GM20000 (cell line): ENCODE data around the gene UPB1.

Source experiments
- DNase-seq: peaks from one replicate; pipeline ENCODE4 v3.0.0; 2012; ENCODE audit warnings: low spot score
- TF ChIP-seq, protein P1 (sequence below): IDR thresholded peaks from 2 replicates; pipeline ENCODE4 v1.5.1; 2012; ENCODE audit warnings: mild to moderate bottlenecking, control low read depth; ENCODE audit errors: extremely low read depth, missing control alignments

Gene UPB1

DNA sequence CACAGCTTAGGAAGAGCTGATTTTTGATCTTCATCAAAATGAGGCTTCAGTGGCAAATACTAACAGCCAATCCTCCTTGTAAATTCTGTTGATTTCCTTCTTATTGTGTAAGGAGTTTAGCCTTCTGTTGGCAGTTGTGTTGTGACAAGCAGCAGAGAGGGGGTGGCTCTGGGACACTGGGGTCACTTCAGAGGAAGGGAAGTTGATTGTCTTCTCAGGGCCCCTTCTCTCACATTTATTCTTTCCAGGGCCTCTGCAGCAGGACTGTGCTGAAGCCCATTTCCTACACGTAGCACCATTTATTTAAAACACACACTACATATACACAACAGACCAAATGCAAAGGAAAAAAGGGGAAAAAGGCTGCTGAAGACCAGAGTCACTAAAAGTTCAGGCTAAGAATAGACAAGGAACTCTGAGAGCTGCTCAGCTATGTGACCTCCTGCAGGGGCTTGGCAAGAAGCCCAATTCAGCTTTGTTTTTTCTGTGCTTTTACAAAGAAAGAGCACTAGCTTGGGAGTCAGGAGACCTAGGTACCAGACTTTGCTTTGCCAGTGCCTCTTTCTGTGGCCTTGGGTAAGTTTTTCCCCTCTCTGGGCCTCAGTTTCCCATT lies 28.3 kb upstream of the UPB1 start:
- TF ChIP-seq, protein P1, sequence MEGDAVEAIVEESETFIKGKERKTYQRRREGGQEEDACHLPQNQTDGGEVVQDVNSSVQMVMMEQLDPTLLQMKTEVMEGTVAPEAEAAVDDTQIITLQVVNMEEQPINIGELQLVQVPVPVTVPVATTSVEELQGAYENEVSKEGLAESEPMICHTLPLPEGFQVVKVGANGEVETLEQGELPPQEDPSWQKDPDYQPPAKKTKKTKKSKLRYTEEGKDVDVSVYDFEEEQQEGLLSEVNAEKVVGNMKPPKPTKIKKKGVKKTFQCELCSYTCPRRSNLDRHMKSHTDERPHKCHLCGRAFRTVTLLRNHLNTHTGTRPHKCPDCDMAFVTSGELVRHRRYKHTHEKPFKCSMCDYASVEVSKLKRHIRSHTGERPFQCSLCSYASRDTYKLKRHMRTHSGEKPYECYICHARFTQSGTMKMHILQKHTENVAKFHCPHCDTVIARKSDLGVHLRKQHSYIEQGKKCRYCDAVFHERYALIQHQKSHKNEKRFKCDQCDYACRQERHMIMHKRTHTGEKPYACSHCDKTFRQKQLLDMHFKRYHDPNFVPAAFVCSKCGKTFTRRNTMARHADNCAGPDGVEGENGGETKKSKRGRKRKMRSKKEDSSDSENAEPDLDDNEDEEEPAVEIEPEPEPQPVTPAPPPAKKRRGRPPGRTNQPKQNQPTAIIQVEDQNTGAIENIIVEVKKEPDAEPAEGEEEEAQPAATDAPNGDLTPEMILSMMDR: no peak
- no peak for DNase-seq

DNA sequence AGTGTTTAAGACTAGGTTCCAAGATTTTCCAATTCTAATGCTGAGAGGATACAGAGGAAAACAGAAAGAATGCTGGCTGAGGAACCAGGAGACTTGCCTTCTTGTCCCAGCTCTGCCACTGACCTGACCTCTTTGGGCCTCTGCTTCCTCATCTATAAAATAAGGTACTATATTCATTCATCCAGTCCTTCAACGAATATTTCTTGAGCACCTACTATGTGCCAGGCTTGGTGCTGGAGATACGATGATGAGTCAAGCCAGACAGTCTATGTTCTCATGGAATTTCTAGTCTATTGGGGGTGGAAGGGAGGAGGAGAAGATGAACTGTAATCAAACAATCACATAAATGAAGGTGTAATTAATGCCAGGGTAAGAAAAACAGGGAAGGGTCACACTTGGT lies 27.8 kb upstream of the UPB1 start:
- DNase-seq: no peak
- TF ChIP-seq, protein P1: no peak

DNA sequence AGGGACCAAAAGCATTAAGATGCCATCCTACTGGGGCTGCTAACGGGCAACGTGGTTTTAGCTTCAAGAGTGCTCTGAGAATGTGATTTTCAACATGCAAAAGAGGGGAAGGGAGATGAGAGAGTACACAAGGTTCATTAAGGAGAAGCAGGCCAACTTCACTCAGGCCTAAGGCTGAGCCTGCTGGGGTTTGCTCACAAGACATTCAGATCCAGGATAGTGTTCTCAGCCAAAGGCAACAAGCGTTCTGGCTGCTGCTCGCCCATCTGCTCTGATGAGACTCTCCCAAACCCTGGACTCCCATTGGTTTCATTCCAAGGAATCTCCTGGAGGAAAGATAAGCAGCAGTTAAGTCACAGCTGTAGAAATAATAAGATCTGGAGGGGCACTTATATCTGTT lies 23.6 kb upstream of the UPB1 start:
- TF ChIP-seq, protein P1: no peak
- DNase-seq: no peak

DNA sequence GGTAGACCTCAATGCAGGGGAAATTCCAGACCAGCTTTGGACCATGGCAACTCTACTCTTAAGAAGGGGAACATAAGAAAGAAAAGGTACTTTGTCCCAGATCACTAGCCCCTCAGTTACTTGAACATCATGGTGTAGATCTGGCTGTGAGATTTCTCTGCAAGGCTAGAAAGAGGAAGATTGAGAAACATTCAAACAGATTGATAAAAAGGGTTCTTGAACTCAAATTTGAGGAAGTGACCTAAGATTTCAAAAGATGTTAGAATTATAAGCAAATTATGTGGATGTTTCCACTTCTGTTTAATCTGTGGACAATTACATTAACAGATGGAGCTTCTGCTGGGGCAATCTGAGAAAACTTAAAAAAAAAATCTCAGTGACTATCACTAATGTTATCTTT lies 21.8 kb upstream of the UPB1 start:
- TF ChIP-seq, protein P1: no peak
- no peak for DNase-seq

DNA sequence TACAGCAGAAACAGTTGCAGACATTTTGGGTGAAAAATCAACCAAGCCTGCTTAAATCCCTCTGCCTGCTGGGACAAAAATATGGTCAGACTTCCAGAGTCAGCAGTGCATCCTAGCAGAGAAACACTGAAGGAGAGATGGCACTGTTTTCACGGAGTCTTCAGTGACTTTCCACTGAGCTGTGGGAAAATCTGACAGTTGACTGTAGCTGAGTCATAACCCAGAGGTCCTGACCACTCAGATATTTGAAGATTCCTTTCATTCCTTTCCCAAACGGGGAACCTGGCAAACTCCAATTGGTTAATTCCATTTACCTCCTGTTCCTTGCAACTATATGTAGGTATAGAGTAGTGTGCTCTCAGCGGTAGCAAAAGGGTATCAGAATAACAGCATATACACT lies 20.9 kb upstream of the UPB1 start:
- DNase-seq: no peak
- TF ChIP-seq, protein P1: no peak

DNA sequence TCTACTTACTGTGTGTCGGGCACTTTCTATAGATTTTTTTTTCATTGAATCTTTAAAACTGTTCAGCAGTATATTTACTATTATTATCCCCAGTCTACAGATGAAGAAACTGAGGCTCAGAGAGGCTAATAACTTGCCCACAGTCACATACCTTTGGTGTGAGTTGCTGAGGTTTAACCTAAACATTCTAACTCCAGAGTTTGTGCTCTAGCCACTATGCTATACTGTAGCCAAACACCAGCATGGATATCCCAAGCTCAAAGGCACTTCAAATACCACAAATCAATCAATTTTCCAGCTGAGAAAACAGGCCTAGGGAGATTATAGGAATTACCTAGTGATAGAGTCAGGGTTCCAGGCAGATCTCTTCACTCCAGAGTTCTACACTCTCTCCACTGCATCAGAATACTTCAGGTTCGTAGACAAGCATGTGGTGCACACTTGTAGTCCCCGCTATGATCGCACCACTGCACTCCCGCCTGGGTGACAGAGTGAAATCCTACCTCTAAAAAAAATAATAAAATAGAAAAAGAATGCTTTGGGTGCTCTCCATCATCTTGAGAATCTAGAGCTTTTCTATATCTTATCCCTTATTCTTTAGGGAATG lies 20.4 kb upstream of the UPB1 start:
- DNase-seq: no peak
- TF ChIP-seq, protein P1: no peak

DNA sequence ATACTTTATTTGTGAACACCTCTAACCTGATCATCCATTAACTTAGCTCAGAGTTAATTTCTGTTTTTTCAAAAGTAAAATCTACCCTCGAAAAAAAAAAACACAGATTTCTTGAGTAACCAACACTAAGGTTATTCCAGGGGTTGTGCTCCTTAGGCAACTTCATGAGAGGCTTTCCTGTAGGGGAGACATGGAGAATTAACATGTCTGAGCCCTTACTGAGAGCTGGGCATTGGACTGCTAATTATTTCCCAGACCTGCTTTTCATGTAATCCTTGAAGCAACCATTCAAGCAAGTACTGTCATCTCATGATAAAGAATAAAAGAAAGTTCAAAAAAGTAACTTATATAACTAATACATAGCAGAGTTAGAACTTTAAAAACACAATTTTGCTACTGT lies 13.5 kb upstream of the UPB1 start:
- TF ChIP-seq, protein P1: no peak
- no peak for DNase-seq
